Cortex of kidney (tissue), 1 donor: ENCODE measurements around the gene UGGT1.
"Not testable (repeated sequence)": the region's sequence is repeated elsewhere in the genome, so short reads cannot be mapped to it uniquely, and the experiment has no call there.

Experiments
- DNase-seq: peaks from one replicate; lab custom pipeline; 2025; lab: John Stamatoyannopoulos, UW

The UGGT1 gene

GRCh38 chr2:128115921-128116623 lies 25.1 kb downstream of the UGGT1 start:
- DNase-seq: no peak

DNA sequence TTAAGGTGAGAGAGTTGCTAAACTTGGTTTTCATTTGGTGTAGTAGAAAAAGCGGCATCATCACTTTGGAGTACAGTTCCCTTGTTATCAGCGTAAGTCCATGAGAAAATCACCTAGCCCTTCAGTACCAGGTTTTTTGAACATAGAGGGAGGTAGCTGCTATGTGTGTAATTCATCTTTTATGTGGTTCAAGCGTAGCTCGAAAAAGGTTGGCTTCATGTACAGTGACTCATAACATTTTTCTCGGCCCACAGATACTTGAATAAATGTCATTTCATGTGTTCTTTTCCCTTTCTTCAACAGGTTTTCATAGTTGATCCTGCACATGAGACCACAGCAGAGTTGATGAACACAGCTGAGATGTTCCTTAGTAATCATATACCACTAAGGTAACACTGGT lies 43.6 kb downstream of the UGGT1 start:
- DNase-seq: no peak

GRCh38 chr2:128137094-128137616 lies 46.2 kb downstream of the UGGT1 start:
- DNase-seq: no peak

DNA sequence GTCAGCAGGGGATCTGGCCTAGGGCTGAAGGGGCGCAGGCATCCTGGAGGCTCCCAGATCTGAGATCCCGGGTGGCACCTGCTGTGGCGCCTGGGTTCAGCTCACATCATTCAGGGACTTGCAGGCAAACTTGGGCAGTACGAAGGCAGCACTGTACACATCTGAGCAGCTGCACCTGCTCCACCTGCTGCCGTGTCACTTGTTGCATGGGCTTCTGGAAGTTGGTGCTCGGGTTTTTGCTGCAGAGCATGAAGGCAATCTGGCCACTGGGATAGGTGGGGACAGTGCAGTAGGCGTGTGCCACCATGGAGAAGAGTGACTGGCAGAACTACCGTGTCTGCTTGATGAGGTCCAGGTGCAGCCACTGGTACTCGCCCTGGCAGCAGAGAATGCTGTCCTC lies 48.6 kb downstream of the UGGT1 start:
- DNase-seq: no peak

DNA sequence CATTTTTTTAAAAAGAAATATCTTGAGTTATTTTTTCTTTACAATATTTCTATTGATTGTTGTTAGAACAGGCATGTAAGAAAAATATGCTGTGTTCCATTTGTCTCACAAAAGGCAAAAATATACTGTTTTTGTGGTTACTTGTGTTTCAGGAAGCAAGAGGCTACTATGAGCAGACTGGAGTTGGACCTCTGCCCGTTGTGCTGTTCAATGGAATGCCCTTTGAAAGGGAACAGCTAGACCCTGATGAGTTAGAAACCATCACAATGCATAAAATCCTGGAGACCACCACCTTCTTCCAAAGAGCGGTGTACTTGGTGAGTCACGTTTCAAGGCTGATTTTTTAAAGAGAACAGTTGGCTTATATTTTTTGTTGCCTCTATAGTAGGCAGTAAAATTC lies 54.7 kb downstream of the UGGT1 start:
- DNase-seq: no peak

DNA sequence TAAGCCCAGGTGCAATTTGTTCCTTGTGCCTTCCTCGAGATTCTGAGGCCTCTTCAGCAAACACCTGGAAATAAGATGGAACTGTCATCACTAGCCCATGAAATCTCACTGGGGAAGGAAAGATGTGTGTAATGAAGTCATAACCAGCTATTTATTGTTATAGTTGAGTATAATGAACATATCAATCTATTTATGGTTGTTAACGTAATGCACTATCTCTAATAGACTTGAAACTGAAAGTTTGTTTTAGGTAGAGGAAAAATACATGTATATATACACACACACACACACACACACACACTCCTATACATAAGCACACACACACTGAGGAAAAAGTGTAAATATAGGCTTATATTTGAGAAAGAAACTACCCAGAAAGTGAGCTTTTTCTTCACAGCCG lies 62.8 kb downstream of the UGGT1 start:
- no peak for DNase-seq

DNA sequence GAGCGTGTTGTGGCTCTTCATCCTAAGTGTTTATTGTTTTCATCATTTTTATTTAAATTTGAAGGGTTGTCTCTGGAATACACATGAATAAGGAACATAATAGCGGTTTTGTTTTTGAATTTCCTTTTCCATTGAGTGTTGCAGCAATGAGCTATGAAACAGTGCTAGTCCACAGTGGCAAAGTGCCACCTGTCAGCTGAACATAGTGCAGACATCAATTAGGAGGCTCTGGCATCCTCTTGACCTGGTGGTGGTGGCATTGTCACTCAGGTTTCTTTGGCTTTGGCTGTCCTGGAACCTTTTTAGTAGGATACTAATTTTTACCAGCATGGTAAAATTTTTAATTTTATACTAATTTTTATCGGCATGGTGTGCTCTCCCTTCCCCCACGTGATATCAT lies 63.2 kb downstream of the UGGT1 start:
- DNase-seq: no peak

DNA sequence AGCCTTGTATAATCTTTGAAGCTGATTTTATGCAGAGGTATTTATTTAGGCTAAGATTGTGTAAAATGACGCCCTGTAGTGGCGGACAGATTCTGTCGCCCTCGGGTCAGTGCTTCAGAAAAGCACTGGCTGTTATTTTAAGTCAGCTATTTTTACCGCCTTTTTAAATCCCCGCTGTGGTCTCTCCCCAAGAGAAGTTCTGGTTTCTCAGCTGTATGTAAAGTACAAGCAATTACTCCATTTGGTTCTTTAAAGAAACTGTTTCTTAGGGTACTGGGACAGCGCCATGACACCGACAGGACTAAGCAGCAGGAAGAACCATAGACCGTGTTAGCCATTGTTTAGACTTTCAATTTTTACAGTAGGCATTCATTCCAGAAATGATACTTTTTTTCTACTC lies 65.0 kb downstream of the UGGT1 start:
- no peak for DNase-seq

DNA sequence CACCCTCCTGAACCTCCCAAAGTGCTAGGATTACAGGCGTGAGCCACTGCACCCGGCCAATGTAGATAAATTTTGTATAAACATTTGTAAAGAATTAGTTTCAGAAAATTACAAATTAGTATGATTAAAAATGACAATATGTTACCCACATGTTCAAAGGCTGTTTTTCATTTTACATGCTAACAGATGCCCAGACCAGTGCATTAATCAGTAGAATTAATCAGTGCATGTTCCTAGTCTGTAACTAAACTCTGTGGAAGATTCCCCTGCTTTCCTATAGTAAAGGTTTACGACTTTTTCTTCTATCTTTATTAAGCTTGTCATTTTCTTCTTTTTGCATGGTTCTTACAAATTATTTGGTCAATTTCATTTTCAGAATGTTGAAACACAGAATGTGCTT lies 65.8 kb downstream of the UGGT1 start:
- no peak for DNase-seq

DNA sequence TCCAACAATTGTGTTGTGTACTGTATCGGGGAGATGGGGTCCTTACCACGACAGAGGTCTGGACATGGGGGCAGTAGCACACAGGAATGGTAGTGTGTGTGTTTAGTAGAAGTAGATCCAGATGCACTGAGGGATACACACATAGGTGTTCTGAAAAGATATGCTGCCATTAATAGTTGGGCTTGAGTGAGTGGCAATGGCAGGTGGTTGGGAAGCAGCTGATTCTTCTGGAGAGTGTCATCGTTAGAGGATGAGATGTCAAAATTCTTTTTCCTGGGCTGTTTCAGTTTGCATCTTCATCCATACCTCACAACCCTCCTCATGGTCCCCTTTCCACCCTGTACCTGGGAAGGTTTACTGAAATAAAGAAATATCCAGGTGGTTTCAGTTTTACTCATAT lies 66.6 kb downstream of the UGGT1 start:
- no peak for DNase-seq

DNA sequence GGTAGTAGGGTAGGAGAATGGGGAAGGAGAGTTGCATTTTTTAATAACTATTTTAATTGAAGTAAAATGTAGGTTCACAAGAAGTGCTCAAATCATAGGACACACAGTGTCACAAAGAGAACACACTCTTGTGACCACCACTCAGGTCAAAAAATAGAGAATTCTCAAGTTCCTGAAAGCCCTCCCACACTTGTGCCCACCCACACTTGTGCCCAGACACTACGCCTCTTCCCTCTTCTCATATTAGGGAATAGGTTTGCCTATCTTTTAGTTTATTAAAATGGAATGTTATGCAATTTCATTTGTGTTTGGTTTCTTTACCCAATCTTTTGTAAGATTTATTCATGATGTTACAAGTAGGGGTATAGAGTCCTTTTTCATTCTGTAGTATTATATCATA lies 67.2 kb downstream of the UGGT1 start:
- no peak for DNase-seq

DNA sequence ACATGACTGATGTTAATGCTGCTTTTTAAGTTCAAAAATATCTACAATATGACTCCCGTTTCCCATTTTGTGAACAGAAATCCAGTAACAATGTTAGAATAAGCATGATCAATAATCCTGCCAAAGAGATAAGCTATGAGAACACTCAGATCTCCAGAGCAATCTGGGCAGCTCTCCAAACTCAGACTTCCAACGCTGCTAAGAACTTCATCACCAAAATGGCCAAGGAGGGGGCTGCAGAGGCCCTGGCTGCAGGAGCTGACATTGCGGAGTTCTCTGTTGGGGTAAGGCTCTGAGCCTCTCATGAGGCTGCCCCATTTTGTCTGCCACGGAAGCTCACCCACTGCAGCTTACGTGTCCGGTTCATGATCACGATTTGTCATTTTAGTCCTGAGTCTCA lies 68.4 kb downstream of the UGGT1 start:
- no peak for DNase-seq

GRCh38 chr2:128160616-128161275 lies 69.7 kb downstream of the UGGT1 start:
- DNase-seq: no peak

DNA sequence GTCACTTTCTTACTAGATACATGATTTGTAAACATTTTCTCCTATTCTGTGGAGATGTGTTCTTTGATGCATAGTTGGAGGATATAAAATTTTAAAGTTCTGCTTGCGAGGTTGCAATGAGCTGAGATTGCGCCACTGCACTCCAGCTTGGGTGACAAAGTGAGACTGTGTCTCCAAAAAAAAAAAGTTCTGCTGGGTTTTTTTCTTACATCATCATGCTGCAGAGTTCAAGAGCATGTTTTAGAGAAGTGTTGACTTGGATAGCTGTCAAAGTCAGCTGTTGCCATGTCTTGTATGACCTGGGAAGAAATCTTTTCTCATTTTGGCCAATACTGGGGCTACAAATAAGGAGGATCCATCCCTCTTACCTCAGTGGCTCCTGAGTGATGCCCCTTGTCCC lies 71.3 kb downstream of the UGGT1 start:
- no peak for DNase-seq

- no peak for DNase-seq
Observed at GRCh38 chr2:128164311-128164710, 73.3 kb downstream of the UGGT1 start.

DNA sequence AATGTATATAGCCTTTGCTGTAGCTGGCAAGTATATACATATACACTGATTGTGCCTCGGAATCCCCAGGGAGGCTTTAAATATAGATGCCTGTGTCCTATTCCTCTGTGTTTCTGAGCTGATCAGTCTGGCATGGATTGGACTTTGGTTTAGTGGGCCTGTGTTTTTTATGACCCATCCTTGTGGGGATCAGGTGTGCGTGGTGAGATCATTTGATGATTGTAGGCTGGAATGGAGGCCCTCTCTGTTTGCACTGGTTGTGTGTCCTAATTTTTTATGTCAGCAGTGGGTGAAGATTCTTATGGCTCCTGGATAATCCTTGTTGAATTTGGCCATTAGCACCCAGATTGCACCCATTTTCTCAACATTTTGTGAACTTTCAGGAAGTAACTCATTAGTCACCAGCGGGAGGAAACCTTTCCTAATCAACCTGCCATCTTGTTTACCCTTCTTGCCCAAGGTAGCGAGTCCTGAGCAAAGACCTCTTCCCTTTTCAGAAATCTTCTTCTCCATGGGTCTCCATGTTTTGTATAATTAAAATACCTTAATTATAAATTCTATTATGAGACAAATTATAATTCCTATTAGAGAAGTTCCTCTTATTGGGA lies 75.8 kb downstream of the UGGT1 start:
- no peak for DNase-seq

DNA sequence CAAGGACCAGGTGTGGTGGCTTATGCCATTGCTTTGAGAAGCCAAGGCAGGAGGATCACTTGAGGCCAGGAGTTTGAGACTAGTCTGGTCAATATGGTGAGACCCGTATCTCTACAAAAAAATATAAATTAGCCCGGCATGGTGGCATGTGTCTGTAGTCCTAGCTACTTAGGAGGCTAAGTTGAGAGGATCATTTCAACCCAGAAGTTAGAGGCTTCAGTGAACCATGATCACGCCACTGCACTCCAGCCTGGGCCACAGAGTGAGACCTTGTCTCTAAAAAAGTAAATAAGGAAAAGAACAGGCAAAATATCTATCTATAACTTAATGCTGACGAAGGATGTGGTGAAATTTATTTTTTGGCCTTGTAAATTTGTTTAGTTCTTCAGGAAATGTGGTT lies 78.1 kb downstream of the UGGT1 start:
- no peak for DNase-seq

GRCh38 chr2:128169497-128169896 lies 78.5 kb downstream of the UGGT1 start:
- DNase-seq: no peak

DNA sequence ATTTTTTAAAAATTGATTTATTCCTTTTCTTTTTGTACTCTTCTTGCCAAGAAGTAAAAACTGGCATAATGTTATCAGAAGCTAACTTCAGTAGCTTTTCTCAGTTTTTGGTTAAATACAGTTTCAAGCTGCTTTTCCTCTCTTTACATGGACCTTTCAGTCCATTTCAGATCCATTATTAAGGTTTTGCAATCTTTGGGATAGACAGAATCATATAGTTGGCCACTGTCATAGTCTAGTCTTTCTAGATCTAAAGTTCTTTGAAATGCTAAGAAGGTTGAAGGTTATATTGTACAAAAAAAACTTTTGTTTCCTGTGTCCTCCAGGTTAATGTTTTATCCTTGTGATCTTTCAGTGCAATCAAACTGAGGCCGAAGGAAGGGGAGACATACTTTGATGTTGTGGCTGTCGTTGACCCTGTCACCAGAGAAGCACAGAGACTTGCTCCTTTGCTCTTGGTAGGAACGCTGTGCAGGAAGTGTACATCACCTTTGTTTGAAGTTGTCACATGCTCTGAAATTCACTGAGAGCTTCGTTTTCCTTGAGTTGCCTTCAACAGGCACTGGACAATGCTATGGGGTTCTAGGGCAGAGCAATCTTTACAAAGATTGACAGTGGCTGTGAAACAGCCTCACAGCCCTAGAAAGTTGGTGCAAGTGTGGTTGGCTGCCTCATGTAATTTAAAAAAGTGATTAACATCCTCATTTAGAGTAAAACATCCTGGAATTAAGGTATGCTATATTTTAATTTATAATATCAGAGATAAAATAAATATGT lies 79.1 kb downstream of the UGGT1 start:
- DNase-seq: no peak

DNA sequence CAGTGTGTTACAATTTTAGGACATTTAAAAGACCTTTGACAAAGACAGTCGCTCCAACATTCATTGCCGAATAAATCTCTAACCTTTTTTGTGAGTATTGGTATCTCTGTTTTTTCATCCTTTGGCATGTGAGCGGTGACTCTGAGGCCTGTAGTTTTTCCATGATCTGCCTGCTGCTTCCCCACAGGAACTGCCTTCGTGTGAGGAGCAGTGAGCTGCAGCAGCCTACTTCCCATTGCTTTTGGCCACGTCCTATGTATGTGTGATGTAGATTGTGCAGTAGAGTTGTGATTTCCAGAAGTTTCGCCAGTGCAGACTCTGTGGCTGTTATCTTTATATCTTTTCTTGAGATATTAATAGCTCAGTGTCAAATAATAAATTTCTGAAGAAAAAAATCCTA lies 79.8 kb downstream of the UGGT1 start:
- no peak for DNase-seq

DNA sequence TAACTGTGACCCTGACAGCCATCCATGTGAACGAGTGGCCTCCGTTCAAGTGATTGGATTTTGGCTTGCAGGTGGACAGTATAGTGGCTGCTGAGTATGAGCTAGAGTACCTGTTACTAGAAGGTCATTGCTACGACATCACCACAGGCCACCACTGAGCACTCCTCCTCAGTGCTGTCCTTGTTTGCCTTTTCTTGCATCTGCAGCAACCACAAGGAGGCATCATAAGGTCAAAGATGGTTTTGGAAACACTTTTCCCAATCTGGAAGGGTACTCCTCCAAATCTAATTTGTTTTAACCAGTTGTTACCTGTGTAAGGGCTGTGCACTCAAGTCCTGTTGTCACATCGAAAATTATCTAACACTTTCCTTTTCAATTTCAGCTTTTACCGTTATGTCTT lies 81.2 kb downstream of the UGGT1 start:
- DNase-seq: no peak

DNA sequence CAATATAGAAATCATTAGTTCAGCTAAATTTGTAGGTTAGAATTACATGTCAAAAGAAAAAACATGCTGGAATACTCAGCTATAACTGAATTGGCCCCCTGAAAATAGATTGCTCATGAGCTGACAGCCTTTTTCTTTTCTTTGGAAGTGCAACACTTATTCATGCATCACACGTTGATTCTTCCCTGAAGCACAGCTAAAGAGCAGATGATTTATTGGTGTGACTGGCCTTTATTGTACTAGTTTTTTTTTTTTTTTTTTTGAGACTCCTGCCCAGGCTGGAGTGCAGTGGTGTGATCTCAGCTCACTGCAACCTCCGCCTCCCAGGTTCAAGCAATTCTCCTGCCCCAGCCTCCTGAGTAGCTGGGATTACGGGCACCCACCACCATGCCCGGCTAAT lies 83.1 kb downstream of the UGGT1 start:
- not testable (repeated sequence) for DNase-seq

- no peak for DNase-seq
Observed at GRCh38 chr2:128177315-128177714, 86.3 kb downstream of the UGGT1 start.
